HG02623 (cell line): ENCODE measurements around the gene NEDD9.
A peak's percentile ranks its signal among the peaks of the same experiment; 100 is the strongest.

Source experiments
- ATAC-seq: cut with Tn5 transposase; IDR thresholded peaks from one replicate; pipeline ENCODE4 v1.9.1; 2021; ENCODE audit warnings: moderate library complexity; ENCODE audit not compliant: unreplicated experiment

Gene NEDD9, protein sequence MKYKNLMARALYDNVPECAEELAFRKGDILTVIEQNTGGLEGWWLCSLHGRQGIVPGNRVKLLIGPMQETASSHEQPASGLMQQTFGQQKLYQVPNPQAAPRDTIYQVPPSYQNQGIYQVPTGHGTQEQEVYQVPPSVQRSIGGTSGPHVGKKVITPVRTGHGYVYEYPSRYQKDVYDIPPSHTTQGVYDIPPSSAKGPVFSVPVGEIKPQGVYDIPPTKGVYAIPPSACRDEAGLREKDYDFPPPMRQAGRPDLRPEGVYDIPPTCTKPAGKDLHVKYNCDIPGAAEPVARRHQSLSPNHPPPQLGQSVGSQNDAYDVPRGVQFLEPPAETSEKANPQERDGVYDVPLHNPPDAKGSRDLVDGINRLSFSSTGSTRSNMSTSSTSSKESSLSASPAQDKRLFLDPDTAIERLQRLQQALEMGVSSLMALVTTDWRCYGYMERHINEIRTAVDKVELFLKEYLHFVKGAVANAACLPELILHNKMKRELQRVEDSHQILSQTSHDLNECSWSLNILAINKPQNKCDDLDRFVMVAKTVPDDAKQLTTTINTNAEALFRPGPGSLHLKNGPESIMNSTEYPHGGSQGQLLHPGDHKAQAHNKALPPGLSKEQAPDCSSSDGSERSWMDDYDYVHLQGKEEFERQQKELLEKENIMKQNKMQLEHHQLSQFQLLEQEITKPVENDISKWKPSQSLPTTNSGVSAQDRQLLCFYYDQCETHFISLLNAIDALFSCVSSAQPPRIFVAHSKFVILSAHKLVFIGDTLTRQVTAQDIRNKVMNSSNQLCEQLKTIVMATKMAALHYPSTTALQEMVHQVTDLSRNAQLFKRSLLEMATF

DNA sequence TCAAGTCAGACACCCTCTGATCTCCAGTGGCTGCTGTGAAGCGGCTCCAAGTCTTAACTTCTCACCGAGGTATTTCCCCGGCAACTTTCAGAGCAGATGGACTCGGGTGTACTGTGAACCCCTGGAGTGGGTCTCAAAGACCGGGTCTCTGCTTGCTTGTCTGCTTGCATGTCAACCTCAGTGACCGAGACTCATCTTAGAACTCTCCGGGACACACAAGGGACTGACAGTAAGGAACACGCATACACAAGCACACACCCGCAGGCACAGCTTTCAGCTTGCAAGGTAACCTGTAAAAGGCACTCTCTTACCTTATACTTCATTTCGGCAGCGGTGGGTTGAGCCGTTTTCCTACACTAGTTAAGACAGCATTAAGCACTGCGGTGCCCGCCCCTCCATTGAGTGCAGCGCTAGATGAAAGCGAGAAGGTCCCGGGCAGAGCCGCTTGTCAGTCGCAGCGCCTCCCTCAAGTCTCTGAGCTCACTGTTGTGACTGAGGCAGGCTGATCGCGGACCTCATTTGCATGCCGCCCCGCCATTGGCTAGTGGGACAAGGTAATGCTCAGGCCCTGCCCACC is at the start of gene NEDD9:
NEDD9 (minus strand) TSS at position 476 of the 577 bp plus-strand sequence; CDS start at position 323, 153 bp downstream.
- peak; percentile 99 for ATAC-seq

DNA sequence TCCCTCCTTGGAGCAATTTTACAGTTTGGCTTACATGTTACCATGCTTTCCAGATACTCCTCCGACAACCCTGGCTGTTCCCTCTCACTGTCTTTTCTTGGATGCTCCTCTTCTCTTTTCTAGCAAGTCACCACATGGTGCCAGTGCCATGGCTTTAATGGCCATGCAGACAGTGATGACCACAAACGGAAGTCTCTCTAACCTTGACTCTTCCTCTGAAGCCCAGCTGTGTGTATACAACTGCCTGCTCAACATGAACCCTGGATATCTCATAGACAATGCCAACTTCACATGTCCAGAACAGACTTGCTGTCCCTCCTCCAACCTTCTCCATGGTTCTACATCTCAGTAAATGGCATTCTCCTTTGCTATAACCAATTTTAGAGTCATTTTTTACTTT is 49.8 kb upstream of the NEDD9 start:
- no peak for ATAC-seq

DNA sequence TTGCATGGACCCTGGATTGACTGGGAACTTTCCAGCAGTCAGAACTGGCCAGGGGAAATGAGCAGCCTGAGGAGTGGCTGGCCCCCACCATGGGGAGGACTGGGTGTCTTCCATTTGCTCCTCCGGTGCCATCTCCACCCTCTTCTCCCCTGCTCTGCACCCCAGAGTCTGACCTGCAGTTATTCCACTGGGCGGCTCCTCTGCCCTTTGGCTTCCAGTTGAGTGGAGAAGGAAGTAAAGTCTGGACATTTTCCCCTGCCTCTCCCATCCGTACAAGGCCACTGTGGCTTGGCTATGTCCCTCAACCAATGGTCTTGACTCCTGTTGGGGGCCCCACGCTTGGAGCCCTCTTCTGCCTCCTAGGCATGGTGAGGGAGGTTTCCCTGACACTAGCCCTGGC is 47.9 kb upstream of the NEDD9 start:
- no peak for ATAC-seq

DNA sequence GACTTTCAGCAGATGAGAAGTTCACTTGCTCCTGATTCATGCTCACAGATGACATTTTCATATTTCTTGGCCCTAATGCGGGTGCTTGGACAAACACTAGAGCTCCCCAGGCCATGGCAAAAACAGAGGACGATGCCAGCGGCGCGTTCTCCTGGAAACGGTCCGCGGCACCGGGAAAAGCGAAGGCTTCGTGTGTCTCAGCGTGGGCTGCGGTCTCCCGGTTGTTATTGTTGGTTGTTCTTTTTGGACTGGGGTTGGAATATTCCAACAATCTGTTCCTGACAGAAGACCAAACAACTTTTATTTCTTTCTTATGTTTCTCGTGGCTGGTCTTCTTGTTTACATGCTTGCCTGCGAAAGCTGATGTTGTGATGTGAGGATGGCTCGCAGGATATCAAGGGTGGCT is 46.8 kb upstream of the NEDD9 start:
- ATAC-seq: no peak

- peak; percentile 24 for ATAC-seq
These were observed 45.7 kb upstream of the NEDD9 start for GRCh38 chr6:11278207-11278559.

- peak; percentile 41 for ATAC-seq
These were observed 45.1 kb upstream of the NEDD9 start for GRCh38 chr6:11277275-11278206.

GRCh38 chr6:11276911-11277274 is 44.4 kb upstream of the NEDD9 start:
- ATAC-seq: no peak

DNA sequence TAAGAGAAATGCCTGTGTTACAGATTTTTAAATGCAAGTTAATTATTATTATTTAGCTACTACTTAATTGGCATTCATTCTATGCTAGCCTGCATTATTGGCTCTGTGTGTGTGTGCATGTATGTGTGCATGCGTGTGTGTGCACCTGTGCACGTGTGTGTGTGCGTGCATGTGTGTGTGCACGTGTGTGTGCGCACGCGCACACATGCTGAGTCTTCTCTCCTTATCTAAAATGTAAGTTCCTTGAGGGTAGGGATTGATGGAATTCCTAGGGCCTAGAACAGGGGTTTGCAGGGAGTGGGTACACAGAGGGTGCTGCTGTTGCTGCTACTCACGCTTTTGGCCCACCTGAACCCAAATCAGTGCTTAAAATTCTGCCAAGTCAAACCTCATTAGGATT is 43.8 kb upstream of the NEDD9 start:
- ATAC-seq: no peak

DNA sequence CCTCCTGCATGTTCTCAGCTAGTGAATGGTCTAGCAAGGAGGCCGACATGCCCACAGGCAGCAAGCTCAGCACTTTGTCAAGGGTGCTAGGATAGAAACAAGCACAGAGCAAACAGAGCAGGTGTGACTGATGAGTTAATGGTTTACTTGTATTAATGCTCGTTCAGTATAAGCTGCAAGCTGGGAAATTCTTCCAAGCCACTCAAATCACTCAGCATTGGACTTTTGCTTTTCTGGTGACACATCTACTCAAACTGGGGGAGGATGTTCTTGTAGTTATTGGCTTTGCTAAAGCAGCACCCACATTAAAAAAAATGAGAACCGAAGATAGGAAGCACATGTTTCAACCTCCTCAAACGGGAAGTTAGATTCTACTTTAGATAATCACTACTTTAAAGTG is 43.1 kb upstream of the NEDD9 start:
- ATAC-seq: peak; percentile 72

- no peak for ATAC-seq
These were observed 41.1 kb upstream of the NEDD9 start for GRCh38 chr6:11273406-11274065.

- no peak for ATAC-seq
These were observed 40.2 kb upstream of the NEDD9 start for GRCh38 chr6:11272491-11273192.

DNA sequence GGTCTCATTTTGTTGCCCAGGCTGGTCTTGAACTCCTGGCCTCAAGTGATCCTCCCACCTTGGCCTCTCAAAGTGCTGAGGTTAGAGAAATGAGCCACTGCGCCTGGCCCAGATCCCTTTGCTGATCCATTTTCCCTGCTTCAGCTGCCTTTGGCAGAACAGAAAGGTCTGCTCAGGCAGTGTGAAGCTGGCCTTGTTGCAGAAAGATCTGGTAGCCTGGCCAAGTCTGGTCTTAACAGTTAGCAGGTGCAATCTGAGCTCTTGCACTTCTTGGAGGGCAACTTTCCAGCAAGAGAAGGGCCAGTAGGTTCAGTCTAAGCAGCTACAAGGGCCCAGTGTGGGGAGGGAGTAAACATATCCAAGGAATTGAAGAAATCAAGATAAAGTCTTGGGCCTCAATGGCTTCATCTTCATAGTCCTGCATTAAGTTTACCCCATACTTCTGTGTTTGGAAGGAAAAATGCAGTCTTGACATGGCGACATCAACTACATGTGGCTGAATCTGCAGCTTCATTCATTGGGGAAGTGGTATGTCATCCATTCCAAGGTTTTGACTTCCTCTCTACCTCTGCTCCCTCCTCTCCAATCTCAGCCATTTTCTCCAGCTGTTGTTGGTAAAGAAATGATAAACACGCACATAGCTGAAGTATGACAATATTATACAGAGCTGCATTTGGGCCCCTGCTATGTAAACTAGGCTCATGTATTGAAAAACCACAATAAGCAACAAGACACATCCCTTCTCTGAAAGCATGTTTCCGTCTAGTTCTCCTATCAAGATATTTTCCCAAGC is 39.0 kb upstream of the NEDD9 start:
- no peak for ATAC-seq

DNA sequence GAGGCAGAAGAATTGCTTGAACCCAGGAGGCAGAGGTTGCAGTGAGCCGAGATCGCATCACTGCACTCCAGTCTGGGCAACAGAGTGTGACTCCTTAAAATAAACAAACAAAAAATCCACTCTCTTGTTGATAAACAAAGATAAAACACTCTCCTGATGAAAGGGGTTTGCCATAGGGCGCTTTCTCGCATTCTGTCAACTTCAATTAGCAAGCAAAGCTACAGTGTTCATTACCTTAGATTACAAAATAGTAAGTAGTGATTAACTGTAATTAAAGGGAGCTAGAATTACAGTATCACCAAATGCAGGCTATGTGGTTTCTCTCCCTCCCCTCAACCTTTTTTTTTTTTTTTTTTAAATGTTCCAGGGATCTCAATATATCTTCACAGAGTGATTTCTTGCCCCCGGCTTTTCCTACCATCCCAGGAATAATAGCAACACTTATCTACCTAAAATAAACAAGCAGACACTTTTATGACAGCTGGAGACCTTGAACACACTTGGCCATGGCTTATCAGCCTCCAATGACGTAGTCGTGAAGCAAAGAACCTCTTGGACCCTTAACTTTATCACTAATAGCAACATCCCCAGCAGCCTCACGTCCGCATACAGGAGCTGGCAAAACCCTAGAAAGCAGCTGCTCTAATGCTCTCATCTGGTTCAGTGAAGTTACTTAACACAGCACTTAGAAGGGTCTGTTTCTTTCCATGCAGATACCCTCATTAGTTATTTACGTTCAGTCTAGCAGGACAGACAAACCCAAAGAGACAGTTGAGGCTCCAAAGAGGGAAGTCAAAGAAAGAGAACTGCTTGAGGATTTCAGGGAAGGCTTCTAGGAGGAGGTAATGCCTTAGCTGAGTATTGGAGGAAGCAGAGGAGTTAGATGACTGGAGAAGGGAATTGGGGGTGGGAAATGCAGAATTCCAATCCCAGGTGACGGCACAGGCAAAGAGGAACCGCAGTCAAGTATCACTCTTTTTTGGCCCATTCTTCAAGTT is 37.9 kb upstream of the NEDD9 start:
- ATAC-seq: no peak

DNA sequence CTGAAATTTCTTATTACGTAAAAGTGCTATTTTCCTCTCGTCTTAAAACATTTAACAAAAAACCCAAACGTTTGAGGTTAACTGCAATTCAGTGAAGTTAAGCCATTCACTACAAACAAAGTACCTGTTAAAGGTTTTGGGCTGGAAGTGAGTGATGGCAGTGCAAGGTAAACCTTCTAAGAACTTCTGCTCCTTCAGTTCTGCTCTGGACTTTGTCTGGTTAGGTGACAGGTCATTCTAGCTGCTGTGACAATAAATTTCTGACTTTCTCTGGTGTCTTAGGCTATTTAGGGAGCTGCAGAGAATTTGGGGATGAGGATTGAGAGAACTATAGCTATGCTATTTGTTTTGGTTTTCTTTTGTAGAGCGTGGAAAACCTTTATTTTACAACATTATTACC is 36.5 kb upstream of the NEDD9 start:
- no peak for ATAC-seq

DNA sequence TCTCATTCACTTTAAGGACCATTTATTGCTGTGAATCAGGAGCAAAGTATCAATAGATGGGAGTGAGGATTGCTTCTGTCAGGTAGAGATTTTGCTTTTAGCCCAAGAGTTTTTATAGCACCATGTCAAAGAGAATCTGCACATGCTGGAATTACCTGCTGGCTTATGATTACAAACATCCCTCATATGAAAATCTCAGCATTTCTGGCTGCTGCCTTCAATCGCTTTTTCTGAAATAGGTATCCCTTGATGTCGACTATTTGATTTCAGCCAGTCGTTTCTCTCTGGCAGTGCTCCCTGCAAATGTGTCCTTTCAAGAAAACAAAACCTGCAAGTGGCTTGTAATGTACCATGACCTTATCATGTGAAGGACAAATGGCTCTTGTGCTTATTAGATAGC is 34.5 kb upstream of the NEDD9 start:
- ATAC-seq: no peak

- ATAC-seq: no peak
These were observed 33.5 kb upstream of the NEDD9 start for GRCh38 chr6:11265932-11266331.

DNA sequence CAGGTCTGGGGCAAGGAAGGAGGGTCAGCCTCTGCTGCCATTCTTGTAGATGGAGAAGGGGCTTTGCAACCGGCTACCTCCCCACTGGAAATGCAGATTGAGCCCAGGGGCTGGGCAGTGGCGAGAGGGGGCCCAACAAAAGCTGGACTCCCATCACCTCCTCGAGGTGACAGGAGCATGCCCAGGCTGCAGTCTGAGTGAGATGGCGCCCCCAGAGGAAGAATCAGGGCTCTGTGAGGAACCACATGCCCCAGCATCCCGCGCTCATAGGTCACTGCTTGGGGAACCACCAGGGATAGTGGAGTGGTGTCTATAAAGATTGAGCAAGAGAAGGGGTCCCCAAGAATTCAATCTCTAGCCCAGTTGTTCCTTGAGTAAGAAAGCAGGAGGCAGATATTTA is 31.6 kb upstream of the NEDD9 start:
- no peak for ATAC-seq

DNA sequence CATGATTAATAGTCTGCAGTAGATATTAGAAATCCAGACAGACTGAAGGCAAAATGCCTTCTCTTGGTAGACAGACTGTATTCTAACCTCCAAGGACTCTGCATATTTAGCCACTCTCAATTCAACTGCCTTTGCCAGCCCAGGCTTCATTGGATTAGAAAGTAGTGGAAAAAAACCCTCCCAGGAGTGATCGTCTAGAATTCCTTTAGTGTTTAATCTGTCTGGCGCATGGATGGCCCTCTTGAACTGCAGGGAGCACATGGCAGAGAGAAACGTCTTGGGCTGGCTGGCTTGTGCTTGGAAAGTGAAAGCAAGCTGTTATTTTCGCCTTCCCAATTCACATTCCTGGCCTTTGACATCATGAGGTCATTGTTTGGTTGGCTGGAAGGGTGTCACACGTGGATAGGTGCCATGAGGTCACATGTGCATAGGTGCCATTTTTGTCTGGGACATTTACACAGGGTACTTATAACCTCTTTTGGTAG is 30.9 kb upstream of the NEDD9 start:
- ATAC-seq: no peak
